HepG2 (cell line): Measurements from ENCODE around the gene FUBP3. TPM values are rescaled to one million over a fixed set of nuclear protein-coding genes. Genes with fewer than 3 reads are reported as not detected.

Experiments used
- ATAC-seq: fragments of 200-7000 bp; cut with Tn5 transposase; 3 replicates; pipeline ENCODE4 v1.9.1; 2020; ENCODE audit warnings: mild to moderate bottlenecking, moderate library complexity
- BruUV-seq: library from RNA; stranded (reverse); fragments of 400-500 nt; replicated peaks from 2 replicates; lab custom pipeline; 2021; lab: Mats Ljungman, UMichigan
- CTCF ChIA-PET: fragments of 300-600 bp; formaldehyde crosslinking; extraction: SDS; loops from one replicate; lab custom pipeline; 2021; ENCODE audit warnings: low total read pairs, inconsistent platforms, low intra/inter-chr PET ratio; lab: Yijun Ruan, JAX
- POLR2A ChIA-PET: fragments of 350-600 bp; sonication (Branson Sonifier 250); formaldehyde crosslinking; loops from one replicate; lab custom pipeline; 2020; ENCODE audit warnings: antibody characterized with exemption, inconsistent platforms; lab: Yijun Ruan, JAX
- DNase-seq: peaks from one replicate; pipeline ENCODE4 v3.0.0-alpha.2; 2015; ENCODE audit warnings: low spot score
- FAIRE-seq: peaks from 3 replicates; lab custom pipeline; 2011; peaks lifted over from hg19 to GRCh38; lab: Jason Lieb, UNC
- H2AFZ ChIP-seq: one replicate; pipeline ENCODE4 v1.6.1; 2011; ENCODE audit warnings: low read length, inconsistent platforms
- H3K27ac ChIP-seq: fragments of 300-600 bp; 3 replicates; pipeline ENCODE4 v1.8.0; 2011; ENCODE audit warnings: mixed run types, mild to moderate bottlenecking, mixed read lengths, low read length, inconsistent platforms; ENCODE audit not compliant: insufficient read depth; ENCODE audit errors: extremely low read length
- H3K27me3 ChIP-seq, 2 experiments: fragments of 200-600 bp in 1 of 2; 2 replicates in 1 of 2; 3 replicates in 1 of 2; pipeline versions ENCODE4 v1.6.0 to v1.8.0; 2011; ENCODE audit warnings: low read length in 2 of 2, mild to moderate bottlenecking in 2 of 2, moderate library complexity in 2 of 2, inconsistent platforms in 1 of 2; ENCODE audit not compliant: insufficient read depth in 2 of 2, control insufficient read depth in 1 of 2
- H3K36me3 ChIP-seq, 2 experiments: fragments of 200-600 bp in 1 of 2; replicated peaks in 1 of 2; 2 replicates in 1 of 2; 3 replicates in 1 of 2; pipeline versions ENCODE4 v1.5.1 to v1.8.0; 2011; ENCODE audit warnings: low read length in 2 of 2, inconsistent platforms in 1 of 2; ENCODE audit not compliant: insufficient read depth in 2 of 2, control insufficient read depth in 1 of 2
- H3K4me1 ChIP-seq: 2 replicates; pipeline ENCODE4 v1.5.1; 2012; ENCODE audit warnings: low read length, inconsistent platforms; ENCODE audit not compliant: insufficient read depth
- H3K4me2 ChIP-seq: 2 replicates; pipeline ENCODE4 v1.6.0; 2011; ENCODE audit warnings: low read depth, low read length, inconsistent platforms
- H3K4me3 ChIP-seq, 3 experiments: fragments of 200-600 bp in 1 of 3; sonication (generic), shearing (Covaris generic) in 1 of 3; replicated peaks in 1 of 3; 2 replicates each; pipeline ENCODE4 v1.5.1; 2011 to 2016; ENCODE audit warnings: low read length in 3 of 3, inconsistent platforms in 2 of 3, low read depth in 2 of 3, mild to moderate bottlenecking in 2 of 3, control low read depth in 1 of 3, mixed read lengths in 1 of 3; ENCODE audit not compliant: insufficient read depth in 1 of 3
- H3K79me2 ChIP-seq: one replicate; pipeline ENCODE4 v1.6.1; 2011; ENCODE audit warnings: low read length, inconsistent platforms; ENCODE audit not compliant: insufficient read depth
- H3K9ac ChIP-seq: 2 replicates; pipeline ENCODE4 v1.6.0; 2011; ENCODE audit warnings: mild to moderate bottlenecking, low read depth, low read length, inconsistent platforms; ENCODE audit not compliant: insufficient read depth
- H3K9me3 ChIP-seq: 2 replicates; pipeline ENCODE4 v1.5.1; 2012; ENCODE audit warnings: mild to moderate bottlenecking, low read length
- H4K20me1 ChIP-seq: 2 replicates; pipeline ENCODE4 v1.6.0; 2011; ENCODE audit warnings: inconsistent platforms, mild to moderate bottlenecking, low read length, moderate library complexity; ENCODE audit not compliant: insufficient read depth
- ATAD3A ChIP-seq: sonication (generic); formaldehyde crosslinking; IDR thresholded peaks from 2 replicates; pipeline ENCODE4 v1.4.0; 2020; ENCODE audit warnings: missing genetic modification reagents
- ATF7-NPFF ChIP-seq: sonication (generic); formaldehyde crosslinking; IDR thresholded peaks from 2 replicates; pipeline ENCODE4 v1.8.1; 2023; ENCODE audit warnings: mild to moderate bottlenecking, low read depth, missing genetic modification reagents, moderate library complexity
- BCL6 ChIP-seq: IDR thresholded peaks from 2 replicates; pipeline ENCODE4 v1.6.1; 2016; ENCODE audit warnings: missing genetic modification reagents, missing compliant biosample characterization
- EZH2 ChIP-seq: conservative IDR thresholded peaks from 2 replicates; pipeline ENCODE4 v1.6.1; 2012; ENCODE audit warnings: mild to moderate bottlenecking, low read depth, low read length, moderate library complexity
- HES4 ChIP-seq: sonication (generic); formaldehyde crosslinking; IDR thresholded peaks from 2 replicates; pipeline ENCODE4 v1.9.0; 2021; ENCODE audit warnings: mild to moderate bottlenecking, missing genetic modification reagents, borderline replicate concordance
- MTF2 ChIP-seq: sonication (generic); formaldehyde crosslinking; IDR thresholded peaks from 2 replicates; pipeline ENCODE4 v1.5.0; 2020; ENCODE audit warnings: missing genetic modification reagents, borderline replicate concordance
- ZNF777 ChIP-seq: sonication (generic); formaldehyde crosslinking; IDR thresholded peaks from 2 replicates; pipeline ENCODE4 v1.4.0; 2020; ENCODE audit warnings: missing genetic modification reagents
- WGBS: methylation state at CpG from one replicate; pipeline ENCODE4 v1.1.6; 2017; ENCODE audit warnings: low lambda C conversion rate; 5-methylcytosine and 5-hydroxymethylcytosine counted together
- in situ Hi-C: cut with HindIII; loops from 2 replicates; pipeline ENCODE4 v1.10.0; 2017; ENCODE audit warnings: low pct_unique_long_range_greater_than_20kb; ENCODE audit not compliant: extremely low pct_ligation_motif_present
- intact Hi-C: fragments of 100-400 bp; cut with micrococcal nuclease; formaldehyde crosslinking; loops from one replicate; pipeline ENCODE4 v1.10.0; 2022; ENCODE audit not compliant: unreplicated experiment
- polyA plus RNA-seq, 8 experiments: library from polyadenylated mRNA; depleted of rRNA in 3 of 8; stranded (reverse) in 7 of 8; unstranded in 1 of 8; fragments of >200 nt; fragmentation: Illumina TruSeq in 4 of 8; extraction: Trizol in 4 of 8; gene quantifications; 2 replicates each; pipeline versions ENCODE4 v1.2.1 to v1.2.3, GENCODE V29; 2011 to 2016; ENCODE audit warnings: low read depth in 4 of 8, missing spikeins in 1 of 8, mixed read lengths in 1 of 8; ENCODE audit not compliant: insufficient read depth in 1 of 8
- total RNA-seq, 5 experiments: library from RNA; depleted of rRNA; stranded (reverse); fragments of >200 nt; fragmentation: Illumina TruSeq; extraction: Trizol; gene quantifications; 2 replicates each; pipeline ENCODE4 v1.2.3, GENCODE V29; 2016; ENCODE audit warnings: low read depth in 1 of 5
- TF ChIP-seq, protein P1 (sequence below): sonication (generic); formaldehyde crosslinking; IDR thresholded peaks from 2 replicates; pipeline ENCODE4 v1.4.0; 2020; ENCODE audit warnings: missing genetic modification reagents
- TF ChIP-seq, protein P2 (sequence below): sonication (generic); formaldehyde crosslinking; IDR thresholded peaks from 2 replicates; pipeline ENCODE4 v1.9.0; 2021; ENCODE audit warnings: missing genetic modification reagents, borderline replicate concordance
- TF ChIP-seq, protein P3 (sequence below): sonication (generic); formaldehyde crosslinking; IDR thresholded peaks from 2 replicates; pipeline ENCODE4 v1.4.0; 2020; ENCODE audit warnings: mild to moderate bottlenecking, missing genetic modification reagents

Gene FUBP3
- total and polyA plus RNA-seq, 2 of the 13 experiments (the other 11 are each of a cell fraction or from before 2014, with no cell fraction given) = 28.7 to 40.0 TPM

GRCh38 chr9:130662970-130663257 lies 83.5 kb downstream of the FUBP3 start:
- H3K4me1 ChIP-seq = peaks cover 26% of the 10 kb centered on the region
- H2AFZ ChIP-seq = no peak overlapping the region
- no peak overlapping the region for H3K4me3 ChIP-seq
- no peaks in the 10 kb centered on the region for H3K36me3 ChIP-seq
- H3K4me2 ChIP-seq = peak overlapping the region; percentile 36; the same call in 1 of the 2 replicates
- intact Hi-C loops (no loop called here), in situ Hi-C loops (no loop called here)
- H3K9ac ChIP-seq = no peak overlapping the region
- FAIRE-seq (no peak), DNase-seq (no peak), ATAC-seq (peak; percentile 7; the same call in 2 of the 3 replicates)
- BruUV-seq = no TSS peak
- CTCF ChIA-PET = no interaction called here
- H3K9me3 ChIP-seq = no peaks in the 10 kb centered on the region
- 28% methylated on average over 14 of the region's 15 CpGs for WGBS
- no peak overlapping the region for H3K27ac ChIP-seq
- no peaks in the 10 kb centered on the region for H3K79me2 ChIP-seq
- peaks cover 4% of the 10 kb centered on the region; the same call in 1 of the 2 replicates for H4K20me1 ChIP-seq
- TF ChIP-seq, protein P1, sequence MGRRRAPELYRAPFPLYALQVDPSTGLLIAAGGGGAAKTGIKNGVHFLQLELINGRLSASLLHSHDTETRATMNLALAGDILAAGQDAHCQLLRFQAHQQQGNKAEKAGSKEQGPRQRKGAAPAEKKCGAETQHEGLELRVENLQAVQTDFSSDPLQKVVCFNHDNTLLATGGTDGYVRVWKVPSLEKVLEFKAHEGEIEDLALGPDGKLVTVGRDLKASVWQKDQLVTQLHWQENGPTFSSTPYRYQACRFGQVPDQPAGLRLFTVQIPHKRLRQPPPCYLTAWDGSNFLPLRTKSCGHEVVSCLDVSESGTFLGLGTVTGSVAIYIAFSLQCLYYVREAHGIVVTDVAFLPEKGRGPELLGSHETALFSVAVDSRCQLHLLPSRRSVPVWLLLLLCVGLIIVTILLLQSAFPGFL (CRISPR knock-in tag) = no peak
- peaks cover 29 to 96% of the 10 kb centered on the region in 2 experiments for H3K27me3 ChIP-seq
- POLR2A ChIA-PET = interaction anchor here (1.0 kb wide), 1 partner anchor 20 kb away, joined by 3 read pairs; no protein-coding TSS in a partner anchor

DNA sequence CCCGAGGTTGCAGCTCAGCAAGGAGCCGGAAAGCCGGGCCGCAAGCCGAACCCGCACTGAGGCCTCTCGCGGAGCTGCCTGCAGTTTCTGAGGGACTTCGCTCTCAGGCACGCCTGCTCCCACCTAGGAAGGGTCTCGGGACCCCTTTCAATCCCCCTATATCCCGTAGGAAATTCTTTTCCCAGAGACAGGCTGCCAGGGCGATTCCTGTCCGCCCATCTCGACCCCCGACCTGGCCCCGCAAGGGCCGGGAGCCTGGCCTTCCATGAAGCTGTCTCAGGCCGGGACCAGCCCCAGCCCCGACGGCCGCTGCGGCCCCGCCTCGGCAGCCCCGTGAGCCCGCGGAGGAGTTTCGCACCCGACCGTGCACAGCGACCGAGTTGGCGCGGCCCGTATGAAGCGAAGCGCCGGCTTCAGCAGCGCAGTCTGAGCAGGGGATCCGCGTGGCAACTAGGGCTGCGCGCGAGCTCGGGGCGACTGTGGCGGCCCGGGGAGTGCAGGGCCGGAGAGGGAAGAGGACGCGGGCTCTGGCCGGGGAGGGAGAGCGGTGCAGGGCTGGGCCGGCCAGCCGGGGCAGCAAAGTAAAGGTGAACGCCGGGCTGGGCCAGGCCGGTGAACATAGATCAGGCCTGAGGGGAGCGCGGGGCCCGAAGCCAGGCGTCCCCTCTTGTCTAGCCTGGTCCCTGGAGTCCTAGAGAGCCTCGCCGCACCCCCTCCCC lies 84.0 kb downstream of the FUBP3 start:
- Histone ChIP-seq H3K27me3 (peaks cover 29 to 96% of the 10 kb centered on the region in 2 experiments), H3K27ac (no peak overlapping the region), H3K9ac (no peak overlapping the region), H3K79me2 (no peaks in the 10 kb centered on the region), H2AFZ (no peak overlapping the region), H3K4me3 (peak overlapping the region in 1 of 3 experiments; percentile 40; a peak in 1 of 6 replicates), H3K4me2 (peak overlapping the region; percentile 36), H3K36me3 (no peaks in the 10 kb centered on the region), H3K9me3 (no peaks in the 10 kb centered on the region), H3K4me1 (peaks cover 26% of the 10 kb centered on the region), H4K20me1 (peaks cover 4% of the 10 kb centered on the region; the same call in 1 of the 2 replicates)
- DNase-seq (no peak), FAIRE-seq (no peak), ATAC-seq (peak; percentile 65)
- 19% methylated on average over 25 of the region's 65 CpGs for WGBS
- ChIA-PET CTCF (no interaction called here), POLR2A (interaction anchor here (1.0 kb wide), 1 partner anchor 19 kb away, joined by 3 read pairs; no protein-coding TSS in a partner anchor)
- intact Hi-C loops (no loop called here), in situ Hi-C loops (no loop called here)
- no TSS peak for BruUV-seq
- TF ChIP-seq ATF7-NPFF (CRISPR knock-in tag) = 0 out of 2 replicates have a peak, but pooled peaks have one; percentile 34
- no peak for TF ChIP-seq ATAD3A
- peak; percentile 96 for TF ChIP-seq ZNF777 (CRISPR knock-in tag)
- TF ChIP-seq HES4 (CRISPR knock-in tag) = 0 out of 2 replicates have a peak, but pooled peaks have one; percentile 24
- TF ChIP-seq, protein P2, sequence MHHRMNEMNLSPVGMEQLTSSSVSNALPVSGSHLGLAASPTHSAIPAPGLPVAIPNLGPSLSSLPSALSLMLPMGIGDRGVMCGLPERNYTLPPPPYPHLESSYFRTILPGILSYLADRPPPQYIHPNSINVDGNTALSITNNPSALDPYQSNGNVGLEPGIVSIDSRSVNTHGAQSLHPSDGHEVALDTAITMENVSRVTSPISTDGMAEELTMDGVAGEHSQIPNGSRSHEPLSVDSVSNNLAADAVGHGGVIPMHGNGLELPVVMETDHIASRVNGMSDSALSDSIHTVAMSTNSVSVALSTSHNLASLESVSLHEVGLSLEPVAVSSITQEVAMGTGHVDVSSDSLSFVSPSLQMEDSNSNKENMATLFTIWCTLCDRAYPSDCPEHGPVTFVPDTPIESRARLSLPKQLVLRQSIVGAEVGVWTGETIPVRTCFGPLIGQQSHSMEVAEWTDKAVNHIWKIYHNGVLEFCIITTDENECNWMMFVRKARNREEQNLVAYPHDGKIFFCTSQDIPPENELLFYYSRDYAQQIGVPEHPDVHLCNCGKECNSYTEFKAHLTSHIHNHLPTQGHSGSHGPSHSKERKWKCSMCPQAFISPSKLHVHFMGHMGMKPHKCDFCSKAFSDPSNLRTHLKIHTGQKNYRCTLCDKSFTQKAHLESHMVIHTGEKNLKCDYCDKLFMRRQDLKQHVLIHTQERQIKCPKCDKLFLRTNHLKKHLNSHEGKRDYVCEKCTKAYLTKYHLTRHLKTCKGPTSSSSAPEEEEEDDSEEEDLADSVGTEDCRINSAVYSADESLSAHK (CRISPR knock-in tag) = no peak
- TF ChIP-seq MTF2 = 0 out of 2 replicates have a peak, but pooled peaks have one; percentile 27
- peak; percentile 42; the same call in 1 of the 2 replicates for TF ChIP-seq BCL6 (CRISPR knock-in tag)
- TF ChIP-seq, protein P3, sequence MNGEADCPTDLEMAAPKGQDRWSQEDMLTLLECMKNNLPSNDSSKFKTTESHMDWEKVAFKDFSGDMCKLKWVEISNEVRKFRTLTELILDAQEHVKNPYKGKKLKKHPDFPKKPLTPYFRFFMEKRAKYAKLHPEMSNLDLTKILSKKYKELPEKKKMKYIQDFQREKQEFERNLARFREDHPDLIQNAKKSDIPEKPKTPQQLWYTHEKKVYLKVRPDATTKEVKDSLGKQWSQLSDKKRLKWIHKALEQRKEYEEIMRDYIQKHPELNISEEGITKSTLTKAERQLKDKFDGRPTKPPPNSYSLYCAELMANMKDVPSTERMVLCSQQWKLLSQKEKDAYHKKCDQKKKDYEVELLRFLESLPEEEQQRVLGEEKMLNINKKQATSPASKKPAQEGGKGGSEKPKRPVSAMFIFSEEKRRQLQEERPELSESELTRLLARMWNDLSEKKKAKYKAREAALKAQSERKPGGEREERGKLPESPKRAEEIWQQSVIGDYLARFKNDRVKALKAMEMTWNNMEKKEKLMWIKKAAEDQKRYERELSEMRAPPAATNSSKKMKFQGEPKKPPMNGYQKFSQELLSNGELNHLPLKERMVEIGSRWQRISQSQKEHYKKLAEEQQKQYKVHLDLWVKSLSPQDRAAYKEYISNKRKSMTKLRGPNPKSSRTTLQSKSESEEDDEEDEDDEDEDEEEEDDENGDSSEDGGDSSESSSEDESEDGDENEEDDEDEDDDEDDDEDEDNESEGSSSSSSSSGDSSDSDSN (CRISPR knock-in tag) = peak; percentile 55; the same call in 1 of the 2 replicates
- TF ChIP-seq EZH2 = peak; percentile 96
